ENCODE measurements around the gene MT1M. TPM values are rescaled to one million over a fixed set of nuclear protein-coding genes. Genes with fewer than 3 reads are reported as not detected.

Gene MT1M
- polyA plus RNA-seq, 2 of the 4 experiments (the other 2 are of a cell fraction) = not detected

DNA sequence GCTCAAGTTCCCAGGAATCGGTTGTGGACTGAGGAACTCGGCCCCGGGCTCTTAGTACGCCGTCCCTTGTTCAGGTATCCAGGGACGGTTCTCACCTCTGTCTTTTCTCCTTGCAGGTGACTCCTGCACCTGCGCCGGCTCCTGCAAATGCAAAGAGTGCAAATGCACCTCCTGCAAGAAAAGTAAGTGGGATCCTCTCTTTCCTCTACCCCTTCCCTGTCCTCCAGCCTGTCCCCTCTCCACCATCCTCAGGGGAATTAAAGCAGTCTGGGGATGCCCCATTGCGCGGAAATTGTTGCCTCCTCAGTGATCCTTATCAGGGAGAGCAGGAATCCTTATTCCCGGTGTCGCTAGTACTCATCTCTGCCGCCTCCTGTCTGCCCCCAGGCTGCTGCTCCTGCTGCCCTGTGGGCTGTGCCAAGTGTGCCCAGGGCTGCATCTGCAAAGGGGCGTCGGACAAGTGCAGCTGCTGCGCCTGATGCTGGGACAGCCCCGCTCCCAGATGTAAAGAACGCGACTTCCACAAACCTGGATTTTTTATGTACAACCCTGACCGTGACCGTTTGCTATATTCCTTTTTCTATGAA lies 23.5 kb upstream of the MT1M start:
- Histone ChIP-seq H3K4me3 (peak overlapping the region; percentile 61), H3K9me3 (no peaks in the 10 kb centered on the region), H3K4me1 (peaks cover 64% of the 10 kb centered on the region), H3K27ac (peak overlapping the region; percentile 93 to 96), H3K4me2 (peak overlapping the region; percentile 81)
- DNase-seq (ENCODE audit: low read depth in 1 of 2, low spot score in 1 of 2) (peak in 1 of 2 experiments; percentile 19), ATAC-seq (peak in 1 of 2 experiments; percentile 1; a peak in 1 of 6 replicates), FAIRE-seq (no peak)
- TF ChIP-seq KDM5A (IDR thresholded peaks at IDR 0.05) (peak; percentile 19; the same call in 1 of the 2 replicates), POLR2AphosphoS2 (conservative IDR thresholded peaks at IDR 0.05; ENCODE audit: low read length) (no peak), JUN (IDR thresholded peaks at IDR 0.05) (no peak)
- ChIA-PET POLR2A (interaction anchor here (0.9 to 10.8 kb wide), 19 partner anchors 10 to 205 kb away, joined by 3 to 185 read pairs (median 5); partner anchors contain the start of genes MT1F, MT1X, NUDT21 and OGFOD1), CTCF (interaction anchor here (0.9 to 19.7 kb wide), 8 partner anchors 8 to 94 kb away, joined by 3 to 340 read pairs (median 4); partner anchors contain the start of genes MT1A, MT1B and MT1F)
- WGBS (ENCODE audit: missing lambda C conversion rate) = 2% methylated on average over 21 of the region's 21 CpGs

DNA sequence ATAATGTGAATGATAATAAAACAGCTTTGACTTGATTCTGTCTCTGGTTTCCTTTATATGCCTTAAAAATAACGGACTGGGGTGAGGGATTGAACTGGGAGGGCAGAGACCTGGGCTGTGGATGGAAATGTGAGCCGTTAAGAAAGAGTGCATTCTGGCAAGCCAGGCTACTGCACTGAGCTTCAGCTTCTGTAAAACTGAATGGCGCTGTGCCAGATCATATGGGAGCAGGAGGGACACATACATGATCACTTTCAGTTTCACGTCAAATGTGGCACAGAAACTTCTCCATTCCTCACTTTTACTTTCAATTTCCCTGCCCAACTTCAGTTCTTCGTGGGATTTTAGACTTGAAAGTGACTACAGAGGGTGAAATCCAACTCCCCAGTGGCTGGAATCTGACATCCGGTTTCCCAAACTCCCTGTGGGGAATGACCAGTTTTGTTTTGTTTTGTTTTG lies 23.0 kb upstream of the MT1M start:
- POLR2A ChIA-PET = interaction anchor here (1.2 to 10.8 kb wide), 6 partner anchors 15 to 92 kb away, joined by 4 to 185 read pairs (median 21); partner anchors contain the start of genes MT1F and MT1X
- peak overlapping the region; percentile 81 for H3K4me2 ChIP-seq
- ATAC-seq (no peak), DNase-seq (ENCODE audit: low read depth in 1 of 2, low spot score in 1 of 2) (peak; percentile 53 to 63), FAIRE-seq (no peak)
- CTCF ChIA-PET = interaction anchor here (1.3 to 19.7 kb wide), 6 partner anchors 8 to 93 kb away, joined by 3 to 340 read pairs (median 5); partner anchors contain the start of genes MT1A, MT1B and MT1F
- WGBS (ENCODE audit: missing lambda C conversion rate) = 3% methylated on average over 6 of the region's 6 CpGs
- H3K27ac ChIP-seq = peak overlapping the region; percentile 93 to 96
- peaks cover 70% of the 10 kb centered on the region for H3K4me1 ChIP-seq
- H3K9me3 ChIP-seq = no peaks in the 10 kb centered on the region
- H3K4me3 ChIP-seq = peak overlapping the region; percentile 61
- TF ChIP-seq BHLHE40 (IDR thresholded peaks at IDR 0.05; ENCODE audit: low read depth, low read length) = no peak
- TF ChIP-seq HDAC2 (IDR thresholded peaks at IDR 0.05) = no peak
- no peak for TF ChIP-seq GATA3 (IDR thresholded peaks at IDR 0.05; ENCODE audit: borderline replicate concordance)
- no peak for TF ChIP-seq EHMT2 (IDR thresholded peaks at IDR 0.05; ENCODE audit: low read depth)
- no peak for TF ChIP-seq NFE2L2 (conservative IDR thresholded peaks at IDR 0.05; ENCODE audit: low read length)
- TF ChIP-seq CBX2 (IDR thresholded peaks at IDR 0.05; ENCODE audit: borderline replicate concordance, low read depth) = no peak
- TF ChIP-seq, protein P1, sequence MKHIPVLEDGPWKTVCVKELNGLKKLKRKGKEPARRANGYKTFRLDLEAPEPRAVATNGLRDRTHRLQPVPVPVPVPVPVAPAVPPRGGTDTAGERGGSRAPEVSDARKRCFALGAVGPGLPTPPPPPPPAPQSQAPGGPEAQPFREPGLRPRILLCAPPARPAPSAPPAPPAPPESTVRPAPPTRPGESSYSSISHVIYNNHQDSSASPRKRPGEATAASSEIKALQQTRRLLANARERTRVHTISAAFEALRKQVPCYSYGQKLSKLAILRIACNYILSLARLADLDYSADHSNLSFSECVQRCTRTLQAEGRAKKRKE (CRISPR knock-in tag; IDR thresholded peaks at IDR 0.05; ENCODE audit: low read depth) = no peak
- TF ChIP-seq, protein P2, sequence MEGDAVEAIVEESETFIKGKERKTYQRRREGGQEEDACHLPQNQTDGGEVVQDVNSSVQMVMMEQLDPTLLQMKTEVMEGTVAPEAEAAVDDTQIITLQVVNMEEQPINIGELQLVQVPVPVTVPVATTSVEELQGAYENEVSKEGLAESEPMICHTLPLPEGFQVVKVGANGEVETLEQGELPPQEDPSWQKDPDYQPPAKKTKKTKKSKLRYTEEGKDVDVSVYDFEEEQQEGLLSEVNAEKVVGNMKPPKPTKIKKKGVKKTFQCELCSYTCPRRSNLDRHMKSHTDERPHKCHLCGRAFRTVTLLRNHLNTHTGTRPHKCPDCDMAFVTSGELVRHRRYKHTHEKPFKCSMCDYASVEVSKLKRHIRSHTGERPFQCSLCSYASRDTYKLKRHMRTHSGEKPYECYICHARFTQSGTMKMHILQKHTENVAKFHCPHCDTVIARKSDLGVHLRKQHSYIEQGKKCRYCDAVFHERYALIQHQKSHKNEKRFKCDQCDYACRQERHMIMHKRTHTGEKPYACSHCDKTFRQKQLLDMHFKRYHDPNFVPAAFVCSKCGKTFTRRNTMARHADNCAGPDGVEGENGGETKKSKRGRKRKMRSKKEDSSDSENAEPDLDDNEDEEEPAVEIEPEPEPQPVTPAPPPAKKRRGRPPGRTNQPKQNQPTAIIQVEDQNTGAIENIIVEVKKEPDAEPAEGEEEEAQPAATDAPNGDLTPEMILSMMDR (IDR thresholded peaks at IDR 0.05) = no peak
- no peak for TF ChIP-seq CHD4 (IDR thresholded peaks at IDR 0.05; ENCODE audit: borderline replicate concordance)
- no peak for TF ChIP-seq MAFK (IDR thresholded peaks at IDR 0.05; ENCODE audit: partially characterized antibody)
- TF ChIP-seq CHD2 (IDR thresholded peaks at IDR 0.05; ENCODE audit: low read length, partially characterized antibody) = no peak
- TF ChIP-seq, protein P3, sequence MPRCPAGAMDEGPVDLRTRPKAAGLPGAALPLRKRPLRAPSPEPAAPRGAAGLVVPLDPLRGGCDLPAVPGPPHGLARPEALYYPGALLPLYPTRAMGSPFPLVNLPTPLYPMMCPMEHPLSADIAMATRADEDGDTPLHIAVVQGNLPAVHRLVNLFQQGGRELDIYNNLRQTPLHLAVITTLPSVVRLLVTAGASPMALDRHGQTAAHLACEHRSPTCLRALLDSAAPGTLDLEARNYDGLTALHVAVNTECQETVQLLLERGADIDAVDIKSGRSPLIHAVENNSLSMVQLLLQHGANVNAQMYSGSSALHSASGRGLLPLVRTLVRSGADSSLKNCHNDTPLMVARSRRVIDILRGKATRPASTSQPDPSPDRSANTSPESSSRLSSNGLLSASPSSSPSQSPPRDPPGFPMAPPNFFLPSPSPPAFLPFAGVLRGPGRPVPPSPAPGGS (IDR thresholded peaks at IDR 0.05) = no peak
- no peak for TF ChIP-seq KDM1A (IDR thresholded peaks at IDR 0.05; ENCODE audit: low read depth)
- TF ChIP-seq, protein P4, sequence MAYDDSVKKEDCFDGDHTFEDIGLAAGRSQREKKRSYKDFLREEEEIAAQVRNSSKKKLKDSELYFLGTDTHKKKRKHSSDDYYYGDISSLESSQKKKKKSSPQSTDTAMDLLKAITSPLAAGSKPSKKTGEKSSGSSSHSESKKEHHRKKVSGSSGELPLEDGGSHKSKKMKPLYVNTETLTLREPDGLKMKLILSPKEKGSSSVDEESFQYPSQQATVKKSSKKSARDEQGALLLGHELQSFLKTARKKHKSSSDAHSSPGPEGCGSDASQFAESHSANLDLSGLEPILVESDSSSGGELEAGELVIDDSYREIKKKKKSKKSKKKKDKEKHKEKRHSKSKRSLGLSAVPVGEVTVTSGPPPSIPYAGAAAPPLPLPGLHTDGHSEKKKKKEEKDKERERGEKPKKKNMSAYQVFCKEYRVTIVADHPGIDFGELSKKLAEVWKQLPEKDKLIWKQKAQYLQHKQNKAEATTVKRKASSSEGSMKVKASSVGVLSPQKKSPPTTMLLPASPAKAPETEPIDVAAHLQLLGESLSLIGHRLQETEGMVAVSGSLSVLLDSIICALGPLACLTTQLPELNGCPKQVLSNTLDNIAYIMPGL (CRISPR knock-in tag; IDR thresholded peaks at IDR 0.05; ENCODE audit: borderline replicate concordance) = 0 out of 2 replicates have a peak, but pooled peaks have one; percentile 59
- TF ChIP-seq HOXA7 (CRISPR knock-in tag; IDR thresholded peaks at IDR 0.05) = 0 out of 2 replicates have a peak, but pooled peaks have one; percentile 9
- TF ChIP-seq HOXB13 (CRISPR knock-in tag; IDR thresholded peaks at IDR 0.05; ENCODE audit: low read depth) = no peak
- TF ChIP-seq, protein P5, sequence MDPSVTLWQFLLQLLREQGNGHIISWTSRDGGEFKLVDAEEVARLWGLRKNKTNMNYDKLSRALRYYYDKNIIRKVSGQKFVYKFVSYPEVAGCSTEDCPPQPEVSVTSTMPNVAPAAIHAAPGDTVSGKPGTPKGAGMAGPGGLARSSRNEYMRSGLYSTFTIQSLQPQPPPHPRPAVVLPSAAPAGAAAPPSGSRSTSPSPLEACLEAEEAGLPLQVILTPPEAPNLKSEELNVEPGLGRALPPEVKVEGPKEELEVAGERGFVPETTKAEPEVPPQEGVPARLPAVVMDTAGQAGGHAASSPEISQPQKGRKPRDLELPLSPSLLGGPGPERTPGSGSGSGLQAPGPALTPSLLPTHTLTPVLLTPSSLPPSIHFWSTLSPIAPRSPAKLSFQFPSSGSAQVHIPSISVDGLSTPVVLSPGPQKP (IDR thresholded peaks at IDR 0.05; ENCODE audit: low read depth, low read length) = no peak
- TF ChIP-seq JUN (IDR thresholded peaks at IDR 0.05) = peak in 1 of 2 experiments; percentile 26; a peak in 2 of 5 replicates
- peak; percentile 87 for TF ChIP-seq POLR2AphosphoS2 (conservative IDR thresholded peaks at IDR 0.05; ENCODE audit: low read length)
- TF ChIP-seq TFCP2L1 (CRISPR knock-in tag; IDR thresholded peaks at IDR 0.05) = peak; percentile 79
- TF ChIP-seq, protein P6, sequence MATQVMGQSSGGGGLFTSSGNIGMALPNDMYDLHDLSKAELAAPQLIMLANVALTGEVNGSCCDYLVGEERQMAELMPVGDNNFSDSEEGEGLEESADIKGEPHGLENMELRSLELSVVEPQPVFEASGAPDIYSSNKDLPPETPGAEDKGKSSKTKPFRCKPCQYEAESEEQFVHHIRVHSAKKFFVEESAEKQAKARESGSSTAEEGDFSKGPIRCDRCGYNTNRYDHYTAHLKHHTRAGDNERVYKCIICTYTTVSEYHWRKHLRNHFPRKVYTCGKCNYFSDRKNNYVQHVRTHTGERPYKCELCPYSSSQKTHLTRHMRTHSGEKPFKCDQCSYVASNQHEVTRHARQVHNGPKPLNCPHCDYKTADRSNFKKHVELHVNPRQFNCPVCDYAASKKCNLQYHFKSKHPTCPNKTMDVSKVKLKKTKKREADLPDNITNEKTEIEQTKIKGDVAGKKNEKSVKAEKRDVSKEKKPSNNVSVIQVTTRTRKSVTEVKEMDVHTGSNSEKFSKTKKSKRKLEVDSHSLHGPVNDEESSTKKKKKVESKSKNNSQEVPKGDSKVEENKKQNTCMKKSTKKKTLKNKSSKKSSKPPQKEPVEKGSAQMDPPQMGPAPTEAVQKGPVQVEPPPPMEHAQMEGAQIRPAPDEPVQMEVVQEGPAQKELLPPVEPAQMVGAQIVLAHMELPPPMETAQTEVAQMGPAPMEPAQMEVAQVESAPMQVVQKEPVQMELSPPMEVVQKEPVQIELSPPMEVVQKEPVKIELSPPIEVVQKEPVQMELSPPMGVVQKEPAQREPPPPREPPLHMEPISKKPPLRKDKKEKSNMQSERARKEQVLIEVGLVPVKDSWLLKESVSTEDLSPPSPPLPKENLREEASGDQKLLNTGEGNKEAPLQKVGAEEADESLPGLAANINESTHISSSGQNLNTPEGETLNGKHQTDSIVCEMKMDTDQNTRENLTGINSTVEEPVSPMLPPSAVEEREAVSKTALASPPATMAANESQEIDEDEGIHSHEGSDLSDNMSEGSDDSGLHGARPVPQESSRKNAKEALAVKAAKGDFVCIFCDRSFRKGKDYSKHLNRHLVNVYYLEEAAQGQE (IDR thresholded peaks at IDR 0.05) = no peak
- TF ChIP-seq, protein P7, sequence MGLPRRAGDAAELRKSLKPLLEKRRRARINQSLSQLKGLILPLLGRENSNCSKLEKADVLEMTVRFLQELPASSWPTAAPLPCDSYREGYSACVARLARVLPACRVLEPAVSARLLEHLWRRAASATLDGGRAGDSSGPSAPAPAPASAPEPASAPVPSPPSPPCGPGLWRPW (IDR thresholded peaks at IDR 0.05) = no peak
- no peak for TF ChIP-seq NR3C1 (IDR thresholded peaks at IDR 0.05)
